Kidney (tissue), 14 donors: ENCODE data around the gene SSH3. TPM values are rescaled to one million over a fixed set of nuclear protein-coding genes. Genes with fewer than 3 reads are reported as not detected.

Experiments used
- DNase-seq, 5 donors: peaks; one replicate each; pipeline ENCODE4 v3.0.0-alpha.2; 2013 to 2020
- FAIRE-seq: peaks from 2 replicates; lab custom pipeline; 2012; peaks lifted over from hg19 to GRCh38; lab: Jason Lieb, UNC
- H3K27ac ChIP-seq, 2 donors: one replicate each; pipeline ENCODE4 v1.7.0; 2013; ENCODE audit warnings: low read depth in 2 of 2, low read length in 2 of 2, inconsistent platforms in 1 of 2
- H3K27me3 ChIP-seq: one replicate; pipeline ENCODE4 v1.7.1; 2013; ENCODE audit warnings: low read length, inconsistent platforms; ENCODE audit not compliant: control insufficient read depth, insufficient read depth
- H3K36me3 ChIP-seq, 3 donors: one replicate each; pipeline versions ENCODE4 v1.7.0 to v1.7.1; 2013; ENCODE audit warnings: low read length in 3 of 3, control low read depth in 1 of 3, inconsistent platforms in 1 of 3; ENCODE audit not compliant: insufficient read depth in 3 of 3, control insufficient read depth in 2 of 3
- H3K4me1 ChIP-seq, 3 donors: one replicate each; pipeline versions ENCODE4 v1.7.0 to v1.7.1; 2013; ENCODE audit warnings: low read length in 3 of 3, inconsistent platforms in 1 of 3, low read depth in 1 of 3; ENCODE audit not compliant: control insufficient read depth in 2 of 3, insufficient read depth in 2 of 3
- H3K4me3 ChIP-seq, 3 donors: one replicate each; pipeline versions ENCODE4 v1.7.0 to v1.8.1; 2013; ENCODE audit warnings: low read length in 3 of 3, control low read depth in 1 of 3, inconsistent platforms in 1 of 3
- H3K9ac ChIP-seq, 3 donors: one replicate each; pipeline versions ENCODE4 v1.7.0 to v1.7.1; 2013; ENCODE audit warnings: low read length in 3 of 3, control low read depth in 1 of 3, inconsistent platforms in 1 of 3
- H3K9me3 ChIP-seq, 3 donors: one replicate each; pipeline versions ENCODE4 v1.7.0 to v1.7.1; 2013; ENCODE audit warnings: low read length in 3 of 3, control low read depth in 1 of 3, inconsistent platforms in 1 of 3; ENCODE audit not compliant: control insufficient read depth in 2 of 3, insufficient read depth in 1 of 3
- intact Hi-C: fragments of 100-400 bp; cut with DNase I; formaldehyde crosslinking; loops from one replicate; pipeline ENCODE4 v1.11.1; 2022
- polyA plus RNA-seq: library from polyadenylated mRNA; stranded (reverse); fragments of 350-450 nt; fragmentation: Illumina TruSeq; extraction: RNeasy Lipid Tissue Mini Kit (QIAGEN cat#74804); gene quantifications from one replicate; pipeline ENCODE4 v1.2.3, GENCODE V29; 2014; ENCODE audit warnings: low read depth, low replicate concordance; ENCODE audit not compliant: insufficient read depth
- total RNA-seq: library from RNA; stranded (reverse); fragmentation: NEBNext Ultra II Directional; extraction: Animal tissue kit (Norgen Biotek cat#: 25700); gene quantifications from one replicate; pipeline ENCODE4 v1.2.1, GENCODE V29; 2021
- TF ChIP-seq, protein P1 (sequence below): IDR thresholded peaks from 3 replicates; pipeline ENCODE4 v1.5.1; 2012; ENCODE audit warnings: mild to moderate bottlenecking, moderate library complexity, borderline replicate concordance; ENCODE audit not compliant: insufficient read depth; ENCODE audit errors: extremely low read depth
- donor health status: control.
- donor health status: control.
- donor health status: control.
- donor health status: control.
- donor health status: control.
- donor health status: DM: yes; HTN: yes; CAD: no.
- donor health status: Normal renal cell carcinoma (clear cell type).

The SSH3 gene
- total and polyA plus RNA-seq, 2 donors from 2014 or later, result 25.0 to 68.9 TPM

DNA sequence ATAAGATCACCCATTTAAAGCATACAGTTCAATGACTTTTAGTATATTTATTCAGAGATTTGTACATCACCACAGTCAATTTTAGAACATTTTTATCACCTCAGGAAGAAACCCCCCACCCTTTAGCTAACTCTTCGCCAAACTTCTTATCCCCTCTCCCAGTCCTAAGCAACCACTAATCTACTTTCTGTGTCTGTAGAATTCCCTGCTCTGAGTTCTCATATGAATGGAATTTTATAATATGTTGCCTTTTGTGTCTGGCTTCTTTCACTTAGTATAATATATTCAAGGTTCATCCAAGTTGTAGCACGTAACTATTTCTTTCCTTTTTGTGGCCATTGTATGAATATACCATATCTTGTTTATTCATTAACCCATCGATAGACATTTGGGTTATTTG is 10.7 kb upstream of the SSH3 start:
- DNase-seq, result no peak
- Histone ChIP-seq H3K9ac (no peak overlapping the region), H3K27me3 (no peaks in the 10 kb centered on the region), H3K9me3 (no peaks in the 10 kb centered on the region), H3K36me3 (peaks cover 0 to 2% (median 0%) of the 10 kb centered on the region in 3 donors), H3K27ac (no peak overlapping the region), H3K4me1 (peaks cover 0 to 14% (median 6%) of the 10 kb centered on the region in 3 donors), H3K4me3 (no peak overlapping the region)
- intact Hi-C loops, result no loop called here
- no peak for FAIRE-seq
- TF ChIP-seq, protein P1, sequence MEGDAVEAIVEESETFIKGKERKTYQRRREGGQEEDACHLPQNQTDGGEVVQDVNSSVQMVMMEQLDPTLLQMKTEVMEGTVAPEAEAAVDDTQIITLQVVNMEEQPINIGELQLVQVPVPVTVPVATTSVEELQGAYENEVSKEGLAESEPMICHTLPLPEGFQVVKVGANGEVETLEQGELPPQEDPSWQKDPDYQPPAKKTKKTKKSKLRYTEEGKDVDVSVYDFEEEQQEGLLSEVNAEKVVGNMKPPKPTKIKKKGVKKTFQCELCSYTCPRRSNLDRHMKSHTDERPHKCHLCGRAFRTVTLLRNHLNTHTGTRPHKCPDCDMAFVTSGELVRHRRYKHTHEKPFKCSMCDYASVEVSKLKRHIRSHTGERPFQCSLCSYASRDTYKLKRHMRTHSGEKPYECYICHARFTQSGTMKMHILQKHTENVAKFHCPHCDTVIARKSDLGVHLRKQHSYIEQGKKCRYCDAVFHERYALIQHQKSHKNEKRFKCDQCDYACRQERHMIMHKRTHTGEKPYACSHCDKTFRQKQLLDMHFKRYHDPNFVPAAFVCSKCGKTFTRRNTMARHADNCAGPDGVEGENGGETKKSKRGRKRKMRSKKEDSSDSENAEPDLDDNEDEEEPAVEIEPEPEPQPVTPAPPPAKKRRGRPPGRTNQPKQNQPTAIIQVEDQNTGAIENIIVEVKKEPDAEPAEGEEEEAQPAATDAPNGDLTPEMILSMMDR, result no peak

DNA sequence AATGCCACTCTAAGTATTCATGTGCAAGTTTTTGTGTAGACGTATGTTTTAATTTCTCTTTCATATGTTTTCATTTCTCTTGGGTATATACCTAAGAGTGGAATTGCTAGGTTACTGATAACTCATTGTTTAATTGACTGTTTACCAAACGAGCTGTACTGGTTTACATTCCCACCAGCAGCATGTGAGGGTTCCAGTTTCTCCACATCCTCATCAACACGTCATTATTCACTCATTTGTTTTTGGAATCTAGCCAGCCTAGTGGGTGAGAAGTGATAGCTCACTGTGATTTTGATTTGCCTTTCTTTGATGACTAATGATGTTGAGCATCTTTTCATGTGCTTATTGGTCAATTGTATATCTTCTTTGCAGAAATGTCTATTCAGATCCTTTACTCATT is 10.2 kb upstream of the SSH3 start:
- intact Hi-C loops, result no loop called here
- H3K4me3 ChIP-seq, result no peak overlapping the region
- DNase-seq, result no peak
- H3K27ac ChIP-seq, result no peak overlapping the region
- no peak overlapping the region for H3K9ac ChIP-seq
- TF ChIP-seq, protein P1, result no peak
- no peaks in the 10 kb centered on the region for H3K9me3 ChIP-seq
- peaks cover 0 to 2% (median 0%) of the 10 kb centered on the region in 3 donors for H3K36me3 ChIP-seq
- FAIRE-seq, result no peak
- no peaks in the 10 kb centered on the region for H3K27me3 ChIP-seq
- peaks cover 0 to 10% (median 2%) of the 10 kb centered on the region in 3 donors for H3K4me1 ChIP-seq

DNA sequence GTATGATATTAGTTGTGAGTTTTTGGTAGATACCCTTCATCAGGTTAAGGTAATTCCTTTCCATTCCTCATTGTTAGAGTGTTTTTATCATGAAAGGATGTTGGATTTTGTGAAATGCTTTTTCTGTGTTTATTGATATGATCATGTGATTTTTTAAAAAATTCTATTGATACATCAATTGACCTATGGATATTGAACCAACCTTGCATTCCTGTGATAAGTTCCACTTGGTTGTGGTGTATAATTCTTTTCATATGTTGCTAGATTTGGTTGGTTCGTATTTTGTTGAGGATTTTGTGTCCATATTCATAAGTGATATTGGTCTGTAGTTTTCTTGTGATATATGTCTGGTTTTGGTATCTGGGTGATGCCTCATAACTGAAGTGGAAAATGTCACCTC is 7.5 kb upstream of the SSH3 start:
- no peak for DNase-seq
- Histone ChIP-seq H3K27me3 (no peaks in the 10 kb centered on the region), H3K9me3 (no peaks in the 10 kb centered on the region), H3K9ac (no peak overlapping the region), H3K4me3 (no peak overlapping the region), H3K4me1 (no peaks in the 10 kb centered on the region), H3K27ac (no peak overlapping the region), H3K36me3 (peaks cover 0 to 2% (median under 1%) of the 10 kb centered on the region in 3 donors)
- no peak for FAIRE-seq
- TF ChIP-seq, protein P1, result no peak
- intact Hi-C loops, result no loop called here

DNA sequence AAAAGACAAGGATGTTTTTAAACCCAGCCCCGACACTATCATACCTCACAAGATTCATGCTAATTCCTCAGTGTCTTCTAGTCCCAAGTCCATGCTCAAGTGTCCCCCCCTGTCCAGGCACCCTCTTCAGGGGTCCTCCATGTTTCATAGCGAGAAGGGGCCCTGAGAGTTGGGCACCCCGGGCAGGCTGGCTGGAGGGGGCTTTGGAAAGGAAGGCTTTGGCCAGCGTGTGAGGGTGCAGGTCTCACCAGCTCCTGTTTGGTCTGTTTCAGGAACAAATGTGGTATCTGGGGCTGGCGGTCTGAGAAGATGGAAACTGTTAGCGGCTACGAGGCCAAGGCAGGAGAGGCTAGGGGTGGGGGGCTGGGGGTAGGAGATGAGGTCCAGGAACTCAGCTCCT is 4.5 kb upstream of the SSH3 start:
- FAIRE-seq (no peak), DNase-seq (peak in 2 of 5 donors; percentile 24 to 40)
- H3K36me3 ChIP-seq, result peaks cover 0 to 4% (median 2%) of the 10 kb centered on the region in 3 donors
- H3K4me3 ChIP-seq, result no peak overlapping the region
- no peak overlapping the region for H3K9ac ChIP-seq
- H3K27me3 ChIP-seq, result no peaks in the 10 kb centered on the region
- TF ChIP-seq, protein P1, result no peak
- no peak overlapping the region for H3K27ac ChIP-seq
- H3K9me3 ChIP-seq, result no peaks in the 10 kb centered on the region
- H3K4me1 ChIP-seq, result peaks cover 0 to 13% (median 5%) of the 10 kb centered on the region in 3 donors
- intact Hi-C loops, result no loop called here
